Measurements from ENCODE around the gene ANKRD13B.

The ANKRD13B gene

DNA sequence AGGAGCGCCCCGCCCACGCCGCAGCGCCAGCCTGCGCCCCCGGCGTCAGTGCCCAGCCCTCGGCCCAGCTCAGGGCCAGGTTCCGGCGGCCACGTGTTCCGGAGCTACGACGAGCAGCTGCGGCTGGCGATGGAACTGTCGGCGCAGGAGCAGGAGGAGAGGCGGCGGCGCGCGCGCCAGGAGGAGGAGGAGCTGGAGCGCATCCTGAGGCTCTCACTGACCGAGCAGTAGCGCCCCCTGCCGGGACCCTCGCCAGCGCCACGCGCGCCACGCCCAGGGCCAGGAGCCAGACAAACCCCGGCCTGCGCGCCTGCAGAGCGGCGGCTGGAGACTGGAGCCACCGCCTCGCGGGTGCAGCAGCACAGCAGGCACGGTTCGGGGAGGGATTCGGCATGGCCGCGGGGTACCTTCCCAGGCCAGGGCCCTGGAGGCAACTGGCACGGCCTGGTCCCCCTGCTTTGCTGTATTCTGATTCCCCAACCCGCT, 20.5 kb downstream of the ANKRD13B start:
- H3K4me3 ChIP-seq (ENCODE audit: low read length): no peak overlapping the region
- DNase-seq (ENCODE audit: low read depth, low spot score): no peak

DNA sequence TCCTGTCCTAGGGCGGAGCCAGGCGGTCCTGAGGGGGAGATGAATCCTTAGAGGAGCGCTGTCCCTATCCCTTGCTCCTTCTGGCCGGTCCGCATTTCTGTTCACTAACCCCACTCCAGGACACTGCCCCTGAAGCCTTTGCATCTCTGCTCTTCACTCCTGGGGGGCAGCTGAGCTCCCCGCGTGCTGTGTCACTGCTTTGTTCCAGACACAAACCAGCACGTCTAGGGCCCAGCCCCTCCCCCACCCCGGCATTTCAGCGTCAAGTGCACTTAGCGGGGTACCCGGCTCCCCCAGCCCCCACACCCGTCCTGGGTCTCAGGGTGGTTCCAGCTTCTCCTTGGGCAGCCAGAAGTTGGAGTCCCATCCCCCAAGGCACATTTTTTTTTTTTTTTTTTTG, 20.9 kb downstream of the ANKRD13B start:
- no peak overlapping the region for H3K4me3 ChIP-seq (ENCODE audit: low read length)
- no peak for DNase-seq (ENCODE audit: low read depth, low spot score)

DNA sequence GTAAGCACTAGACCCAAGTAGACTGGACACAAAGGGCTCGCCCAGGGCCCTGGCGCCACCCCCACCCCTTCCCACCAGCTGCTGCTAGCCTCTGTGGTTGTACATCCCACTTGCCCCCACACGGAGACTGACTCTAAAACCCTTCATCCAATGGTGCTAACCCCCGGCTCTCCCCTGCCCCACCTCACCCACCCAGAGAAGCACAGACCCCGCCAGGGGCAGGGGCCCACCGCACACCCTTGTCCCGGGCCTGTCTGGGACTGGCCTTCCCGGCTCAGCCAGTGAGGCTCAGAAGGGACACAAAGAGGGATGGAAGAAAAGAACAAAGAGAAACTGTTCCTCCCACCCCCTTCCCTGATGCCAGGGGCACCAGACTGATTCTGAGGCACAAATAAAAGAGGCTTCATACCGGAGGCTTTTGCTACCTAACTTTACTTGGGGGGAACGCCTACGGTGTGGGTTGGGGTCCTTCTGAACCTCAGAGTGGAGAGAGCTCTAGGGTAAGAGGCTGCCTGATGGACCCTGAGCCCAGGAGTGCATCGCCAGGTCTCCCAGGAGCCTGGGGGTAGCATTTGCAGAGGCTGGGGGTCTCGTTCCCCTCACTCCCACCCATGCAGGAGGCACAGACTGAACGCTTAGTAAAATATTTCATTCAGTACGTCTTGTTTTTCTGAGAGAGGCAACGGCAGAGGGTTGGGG, 21.6 kb downstream of the ANKRD13B start:
- DNase-seq (ENCODE audit: low read depth, low spot score): no peak

DNA sequence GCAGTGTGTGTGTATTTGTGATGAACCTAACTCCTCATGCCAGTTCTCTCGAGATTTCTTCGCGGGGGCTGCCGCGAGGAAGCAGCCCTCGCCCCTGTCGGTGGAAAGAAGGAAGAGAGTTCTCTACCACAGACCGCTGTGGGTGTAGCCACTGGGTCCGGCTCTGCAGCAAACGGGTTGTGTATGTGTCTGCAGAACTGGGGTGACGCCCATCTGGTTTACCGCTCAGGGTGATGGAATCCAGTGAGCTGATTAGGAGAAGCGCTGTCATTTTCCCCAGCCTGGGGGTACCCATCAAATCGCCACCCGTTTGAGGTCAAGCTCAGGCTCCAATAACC, 22.1 kb downstream of the ANKRD13B start:
- DNase-seq (ENCODE audit: low read depth, low spot score): no peak
- no peak overlapping the region for H3K4me3 ChIP-seq (ENCODE audit: low read length)

More for the DNA sequence above, 21.6 kb downstream of the ANKRD13B start:
- H3K4me3 ChIP-seq (ENCODE audit: low read length): no peak overlapping the region

DNA sequence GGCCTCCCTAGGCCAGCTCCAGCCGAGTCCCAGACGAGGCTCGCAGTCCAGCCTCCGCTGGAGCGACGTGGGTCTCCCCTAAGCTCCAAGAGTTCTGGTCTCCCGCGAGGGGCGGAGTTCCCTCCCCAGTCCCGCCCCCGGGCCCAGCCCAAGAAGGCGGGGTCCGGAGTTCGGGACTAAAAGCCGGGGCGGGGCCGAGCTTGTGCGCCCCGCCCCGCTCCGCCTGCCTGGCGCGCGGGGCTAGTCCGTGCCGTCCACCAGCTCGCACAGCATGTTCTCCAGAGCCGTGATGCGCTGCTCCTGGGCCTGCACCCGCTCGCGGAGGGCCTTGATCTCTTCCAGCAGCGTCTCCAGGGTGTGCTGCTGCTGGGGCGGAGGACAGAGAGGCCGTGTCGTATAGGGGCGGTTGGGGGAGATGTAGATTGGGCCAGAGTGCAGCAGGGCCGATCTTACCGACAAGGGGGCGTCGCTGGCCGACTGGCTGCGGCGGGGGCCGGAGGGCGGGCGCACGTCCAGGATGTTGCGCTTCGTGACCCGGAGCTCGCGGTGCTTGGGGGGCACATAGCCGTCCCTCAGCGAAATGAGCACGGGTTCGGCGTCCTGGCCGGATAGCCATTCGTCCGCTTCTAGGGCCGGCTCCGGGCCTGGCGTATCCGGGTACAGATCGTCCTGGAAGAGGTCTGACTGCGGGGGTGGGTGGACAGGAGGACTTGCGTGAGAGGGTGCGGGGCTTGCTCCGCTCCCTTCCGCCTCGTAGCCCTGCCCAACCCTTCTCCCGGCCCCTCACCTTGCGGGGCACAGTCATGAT, 22.8 kb downstream of the ANKRD13B start:
- peak overlapping the region; percentile 9; the same call in 1 of the 2 replicates for H3K4me3 ChIP-seq (ENCODE audit: low read length)
- peak; percentile 39 for DNase-seq (ENCODE audit: low read depth, low spot score)

DNA sequence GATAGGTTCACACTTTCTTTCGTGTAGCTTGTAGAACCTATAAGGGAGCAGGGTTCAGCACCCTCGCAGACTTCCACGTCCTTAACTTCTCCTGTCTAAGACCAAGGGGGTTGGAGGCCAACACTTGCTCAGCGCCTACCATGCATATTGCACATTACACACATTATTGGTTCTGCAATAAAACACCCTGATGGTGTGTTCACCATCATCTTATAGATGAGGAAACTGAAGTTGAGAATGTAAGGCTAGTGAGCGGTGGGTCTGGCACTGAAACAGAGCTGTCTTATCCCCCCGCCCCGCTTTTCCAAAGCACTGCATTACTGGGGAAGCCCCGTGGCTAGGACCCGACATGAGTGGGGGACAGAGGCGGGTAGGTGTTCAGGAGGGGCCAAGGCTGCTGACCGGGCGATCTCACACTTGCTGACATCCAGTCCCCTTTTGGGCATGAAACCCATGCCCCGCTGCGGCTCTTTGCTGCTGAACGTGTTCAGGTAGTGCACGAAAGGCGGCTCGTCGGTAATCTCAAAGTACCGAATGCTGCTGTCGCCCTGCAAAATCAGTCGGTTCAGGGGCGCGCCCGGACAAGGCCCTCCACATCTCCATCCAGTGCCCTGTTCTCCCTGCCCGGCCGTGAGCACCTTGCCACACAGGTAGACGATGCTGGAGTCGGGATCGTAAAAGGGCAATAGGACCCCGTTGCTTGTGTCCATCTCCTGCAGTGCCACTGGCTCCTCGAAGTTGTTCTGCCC, 23.5 kb downstream of the ANKRD13B start:
- no peak overlapping the region for H3K4me3 ChIP-seq (ENCODE audit: low read length)

DNA sequence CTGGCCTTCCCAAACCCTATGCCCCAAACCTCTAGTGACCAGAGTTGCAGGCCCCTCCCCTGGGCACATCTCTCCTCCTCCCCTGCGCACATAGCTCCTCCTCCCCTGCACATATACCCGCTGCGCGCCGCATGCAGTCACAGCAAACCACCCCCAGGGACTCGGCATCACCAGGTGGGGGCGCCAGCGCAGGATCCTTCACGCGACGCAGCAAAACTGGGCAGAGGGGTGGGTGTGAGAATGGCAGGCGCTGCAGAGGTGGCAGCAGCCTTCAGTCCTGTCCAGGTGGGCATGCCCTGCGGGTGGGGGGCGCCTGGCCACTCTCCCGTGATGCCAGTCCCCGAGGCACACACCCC, 24.2 kb downstream of the ANKRD13B start:
- DNase-seq (ENCODE audit: low read depth, low spot score): peak; percentile 83
- H3K4me3 ChIP-seq (ENCODE audit: low read length): peak overlapping the region; percentile 53

More for the DNA sequence above, 23.5 kb downstream of the ANKRD13B start:
- no peak for DNase-seq (ENCODE audit: low read depth, low spot score)

DNA sequence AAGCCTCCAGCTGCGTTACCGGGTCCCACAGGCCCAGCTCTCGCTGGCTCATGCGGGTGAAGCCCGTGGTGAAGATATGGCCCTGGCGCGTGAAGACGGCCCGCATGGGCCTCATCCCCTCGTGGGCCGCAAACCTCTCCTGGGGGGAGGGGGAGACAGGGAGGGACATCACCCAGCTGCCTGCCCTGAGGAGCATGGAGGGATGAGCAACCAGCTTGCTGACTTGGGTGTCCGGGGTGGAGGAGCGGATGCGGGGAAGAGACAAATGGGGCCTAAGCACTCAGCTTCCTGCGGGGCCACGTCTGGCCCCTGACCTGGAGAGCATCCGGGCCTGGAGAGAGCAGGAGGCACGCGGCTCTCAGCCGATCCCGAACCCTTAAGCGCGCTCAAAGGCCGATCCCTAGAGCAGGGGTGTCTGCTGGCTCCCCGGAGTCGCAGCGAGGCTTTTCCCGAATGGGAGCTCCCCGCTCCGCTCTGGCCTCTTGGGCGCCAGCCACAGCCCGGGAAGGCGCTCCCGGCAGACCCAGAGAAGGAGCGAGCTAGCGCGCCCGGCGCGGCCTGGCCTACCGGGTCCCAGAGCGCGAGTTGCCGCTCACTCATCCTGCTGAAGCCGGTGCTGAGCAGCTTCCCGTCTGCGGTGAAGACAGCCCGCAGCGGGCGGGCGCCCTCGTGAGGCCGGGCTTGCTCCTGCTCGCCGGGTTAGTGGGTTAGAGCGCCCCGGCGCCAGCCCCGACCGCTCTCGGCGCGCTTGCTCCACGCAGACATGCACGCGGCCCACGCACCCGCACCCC, 24.7 kb downstream of the ANKRD13B start:
- DNase-seq (ENCODE audit: low read depth, low spot score): peak; percentile 81
- peak overlapping the region; percentile 53 for H3K4me3 ChIP-seq (ENCODE audit: low read length)

DNA sequence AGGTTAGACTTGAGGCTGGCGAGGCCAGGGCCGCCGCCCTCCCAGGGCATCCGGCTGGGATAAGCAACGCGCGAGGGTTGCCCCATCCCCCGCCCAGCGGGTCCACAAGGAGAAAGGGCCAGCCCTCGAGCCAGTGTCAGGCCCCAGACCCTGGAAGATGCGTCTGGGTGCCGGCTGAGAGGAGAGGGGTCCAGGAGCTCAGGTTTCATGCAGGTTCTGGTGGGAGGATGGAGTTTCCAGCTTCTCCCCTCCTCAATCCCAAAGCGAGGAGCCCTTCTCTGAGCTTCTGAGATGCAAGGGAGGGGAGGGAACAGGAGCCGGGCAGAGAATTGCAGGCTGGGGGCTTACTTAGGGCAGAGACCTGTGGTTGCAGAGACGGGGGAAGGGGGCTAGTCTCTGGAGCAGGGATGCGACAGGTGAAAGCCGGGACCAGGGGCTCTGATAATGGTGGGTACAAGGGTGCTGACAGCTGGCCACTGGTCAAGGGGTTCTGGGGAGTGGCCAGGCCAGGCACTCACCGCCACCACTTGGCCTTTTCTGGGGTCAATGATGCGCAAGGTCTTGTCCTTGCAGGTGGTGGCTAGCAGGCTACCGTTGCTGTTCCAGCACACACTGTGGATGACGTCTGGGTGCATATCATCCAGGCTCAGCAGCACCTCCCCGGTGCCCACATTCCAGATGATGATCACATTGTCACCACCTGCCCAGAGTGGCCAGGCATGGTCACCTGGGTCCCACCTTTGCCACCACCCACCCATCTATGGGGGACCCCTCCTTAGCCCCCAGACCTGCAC, 25.5 kb downstream of the ANKRD13B start:
- H3K4me3 ChIP-seq (ENCODE audit: low read length): peak overlapping the region; percentile 53

DNA sequence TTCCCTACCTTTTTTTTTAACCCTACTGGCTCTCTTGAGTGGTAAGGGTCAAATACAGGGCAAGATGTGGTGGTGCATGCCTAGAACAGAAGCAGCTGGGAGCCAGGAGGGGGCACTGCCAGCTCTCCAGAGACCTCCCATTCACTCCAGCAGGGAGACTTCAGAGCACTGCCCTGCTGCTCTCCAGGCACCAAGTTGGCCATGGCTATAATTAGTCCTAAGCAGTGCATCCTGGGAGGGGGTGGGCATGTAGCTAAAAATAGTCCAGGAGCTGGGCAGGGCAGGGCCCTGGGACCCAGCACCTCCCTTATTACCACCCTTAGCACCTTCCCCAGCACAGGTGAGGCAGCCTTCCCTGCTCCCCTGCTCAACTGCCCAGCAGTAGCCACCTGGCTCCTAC, 26.3 kb downstream of the ANKRD13B start:
- no peak overlapping the region for H3K4me3 ChIP-seq (ENCODE audit: low read length)
- no peak for DNase-seq (ENCODE audit: low read depth, low spot score)

More for the DNA sequence above, 25.5 kb downstream of the ANKRD13B start:
- DNase-seq (ENCODE audit: low read depth, low spot score): no peak

DNA sequence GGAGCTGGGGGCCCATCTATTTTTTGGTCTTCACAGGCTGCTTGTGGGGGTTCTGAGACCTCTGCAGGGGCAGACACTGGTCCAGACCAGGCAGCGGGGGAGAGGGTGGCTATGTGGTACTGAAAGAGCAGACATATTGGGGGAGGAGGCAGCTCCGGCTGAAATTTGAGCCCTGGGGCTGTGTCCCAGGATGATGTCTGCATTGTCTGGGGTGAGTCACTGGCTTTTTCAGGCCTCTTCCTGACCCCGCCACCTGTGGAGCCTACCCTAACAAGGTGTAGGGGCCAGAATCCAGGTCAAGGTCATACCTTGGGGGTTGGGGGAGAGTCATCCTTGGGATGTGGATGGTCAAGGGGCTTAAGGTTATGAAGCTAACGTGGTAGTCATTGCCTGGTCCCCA, 27.3 kb downstream of the ANKRD13B start:
- DNase-seq (ENCODE audit: low read depth, low spot score): no peak
- no peak overlapping the region for H3K4me3 ChIP-seq (ENCODE audit: low read length)

DNA sequence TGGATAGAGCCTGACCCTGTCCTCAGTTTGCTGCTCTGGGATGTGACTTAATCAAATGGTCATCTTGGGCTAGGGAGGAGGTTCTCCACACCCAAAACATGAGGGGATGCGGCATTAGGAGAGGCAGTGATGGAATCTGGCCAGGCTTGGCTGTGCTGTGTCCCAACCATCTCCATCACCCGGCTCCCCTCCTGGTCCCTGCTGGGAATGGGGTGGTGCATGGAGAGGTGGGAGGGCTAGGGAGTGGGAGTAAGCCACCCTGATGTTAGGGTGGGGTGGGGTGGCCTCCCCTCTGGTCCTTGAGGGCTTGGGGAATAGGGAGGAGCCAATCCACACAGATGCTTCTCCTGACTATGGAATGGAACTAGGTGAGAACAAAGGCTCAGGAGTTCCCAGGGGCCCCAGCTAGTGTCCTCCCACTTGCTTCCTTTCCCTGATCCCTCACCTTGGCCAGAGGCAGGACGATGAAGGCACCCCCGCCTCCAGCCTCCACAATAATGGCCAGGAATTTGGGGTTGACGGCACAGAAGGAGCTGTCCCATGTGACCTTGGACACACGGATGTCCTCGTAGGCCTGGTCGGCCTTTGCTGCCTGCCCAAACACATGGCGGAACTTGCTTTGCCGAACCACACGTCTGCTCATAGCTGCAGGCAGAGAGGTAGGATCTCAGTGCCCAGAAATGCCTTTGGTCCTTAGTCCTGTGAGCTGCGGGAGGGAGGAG, 28.0 kb downstream of the ANKRD13B start:
- DNase-seq (ENCODE audit: low read depth, low spot score): no peak
- H3K4me3 ChIP-seq (ENCODE audit: low read length): no peak overlapping the region

DNA sequence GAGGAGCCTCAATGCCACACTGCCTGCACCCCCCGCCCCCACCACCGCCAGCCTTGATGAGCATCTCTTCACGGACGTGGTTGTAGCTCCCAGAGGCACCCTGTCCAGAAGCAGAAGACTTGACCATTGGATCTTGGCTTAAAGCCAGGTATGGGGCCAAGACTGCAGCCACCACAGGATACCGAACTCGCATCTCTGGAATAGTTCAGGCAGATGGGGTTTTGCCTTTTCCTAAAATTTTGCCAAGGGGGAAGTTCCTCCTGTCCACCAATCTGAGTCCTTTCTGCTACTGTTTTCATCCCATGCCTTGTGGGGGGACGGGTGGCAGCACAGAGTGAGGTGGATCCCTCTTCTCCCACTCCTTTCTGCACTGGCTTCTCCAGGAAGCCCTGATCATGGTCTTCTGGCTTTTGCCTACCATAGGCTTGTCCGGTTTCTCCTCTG, 28.8 kb downstream of the ANKRD13B start:
- no peak overlapping the region for H3K4me3 ChIP-seq (ENCODE audit: low read length)
- no peak for DNase-seq (ENCODE audit: low read depth, low spot score)

DNA sequence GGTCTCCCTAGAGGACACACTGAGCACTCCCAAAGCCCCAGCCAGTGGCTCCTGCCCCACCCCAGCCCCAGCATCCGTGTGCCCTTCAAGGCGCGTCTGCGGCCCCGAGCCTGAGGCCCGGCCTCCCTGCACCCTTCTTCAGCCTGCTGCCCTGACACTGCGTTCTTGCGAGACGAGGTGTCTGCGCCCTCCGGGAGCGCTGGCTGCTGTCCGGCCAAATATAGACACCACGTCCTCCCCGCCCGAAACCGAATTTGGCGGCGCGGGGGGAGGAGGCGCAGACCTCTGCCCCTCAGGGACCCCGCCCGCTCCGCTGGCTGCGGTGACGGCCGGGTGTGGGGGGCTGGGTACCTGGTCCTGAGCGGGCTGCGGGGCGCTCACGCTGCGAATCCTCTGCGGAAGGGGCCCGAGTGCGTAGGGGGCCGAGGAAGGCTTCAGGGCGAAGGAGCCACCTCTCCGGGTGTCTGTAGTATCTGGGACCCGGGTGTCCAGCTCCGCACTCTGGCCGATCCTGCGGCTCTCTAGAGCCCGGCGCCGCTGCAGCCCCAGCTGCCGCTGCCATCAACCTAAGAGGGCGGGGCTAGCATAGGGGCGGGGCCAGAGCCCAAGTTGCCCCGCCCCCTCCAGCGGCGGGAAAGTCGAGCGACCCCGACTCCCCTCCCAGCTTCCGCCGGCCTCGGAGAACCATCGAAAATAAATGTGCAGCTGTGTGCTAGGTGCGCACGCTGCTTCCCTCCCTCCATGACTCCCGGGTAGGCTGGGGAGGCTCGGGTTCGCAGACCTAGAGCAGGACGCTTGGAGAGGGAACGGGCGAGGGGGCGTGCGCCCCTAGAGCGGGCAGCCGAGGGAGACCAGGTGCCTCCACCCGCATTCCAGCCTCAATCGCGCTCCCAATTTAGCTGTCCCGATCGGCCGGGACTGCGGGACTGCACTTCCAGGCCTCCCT, 29.7 kb downstream of the ANKRD13B start, which contains the start of gene CORO6:
Gene CORO6 (minus strand): TSS at position 576 of the 946 bp plus-strand sequence. CDS start 1,491 bp downstream, outside the sequence.
- no peak for DNase-seq (ENCODE audit: low read depth, low spot score)
- no peak within 1 kb of the TSS for H3K4me3 ChIP-seq (ENCODE audit: low read length)

DNA sequence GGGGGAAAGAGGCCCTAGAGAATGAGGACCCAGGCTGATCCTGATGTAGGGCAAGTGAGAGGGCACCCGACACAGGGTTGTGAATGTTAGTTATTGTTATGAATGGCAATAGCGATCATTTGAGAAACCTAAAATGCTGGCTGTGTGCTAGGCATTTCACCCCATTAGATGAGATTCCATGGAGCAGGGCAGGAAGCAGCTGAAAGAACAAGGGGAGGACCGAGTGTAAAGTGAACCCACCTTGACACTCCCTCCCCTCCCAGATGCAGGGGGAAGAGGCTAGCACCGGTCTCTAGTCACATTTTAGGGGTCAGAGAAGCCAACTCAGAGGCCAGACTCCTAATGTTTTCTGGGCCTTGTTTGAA, 30.3 kb downstream of the ANKRD13B start:
- H3K4me3 ChIP-seq (ENCODE audit: low read length): no peak overlapping the region
- no peak for DNase-seq (ENCODE audit: low read depth, low spot score)

DNA sequence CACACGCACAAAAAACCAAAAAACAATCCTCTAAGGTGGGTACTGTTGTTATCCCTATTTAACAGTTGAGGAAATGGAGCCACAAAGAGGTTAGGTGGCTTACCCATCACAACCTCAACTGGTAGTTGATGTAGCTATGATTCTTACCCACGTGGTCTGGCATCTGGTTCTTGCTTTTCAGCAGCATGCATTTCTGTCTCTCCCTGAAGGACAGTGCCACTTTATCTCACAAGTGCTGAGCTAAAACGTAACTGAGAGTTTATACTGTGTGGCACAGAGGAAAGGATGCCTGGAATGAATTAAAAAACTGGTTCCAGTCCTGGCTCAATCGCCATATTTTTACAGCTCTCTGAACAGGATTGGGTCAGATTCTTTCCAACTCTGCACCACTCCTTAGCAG, 31.7 kb downstream of the ANKRD13B start:
- H3K4me3 ChIP-seq (ENCODE audit: low read length): no peak overlapping the region
- DNase-seq (ENCODE audit: low read depth, low spot score): peak; percentile 82

Data from Jurkat, Clone E6-1 (cell line).